GM12864 (cell line): ENCODE measurements around the gene PARD3B.

Source experiments
- DNase-seq: peaks from one replicate; pipeline ENCODE4 v3.0.0-alpha.2; 2011; ENCODE audit warnings: low read depth
- H3K4me3 ChIP-seq: 2 replicates; pipeline ENCODE4 v1.5.1; 2011; ENCODE audit warnings: mild to moderate bottlenecking, low read depth, low read length, control low read depth
- CTCF ChIP-seq: IDR thresholded peaks from 2 replicates; pipeline ENCODE4 v1.5.1; 2011; ENCODE audit warnings: low read depth, mild to moderate bottlenecking, moderate library complexity, low read length, control low read depth, inconsistent platforms; ENCODE audit errors: missing control alignments

The PARD3B gene

GRCh38 chr2:205274801-205275200, 729.5 kb downstream of the PARD3B start:
- TF ChIP-seq CTCF, result no peak
- no peak for DNase-seq
- H3K4me3 ChIP-seq, result no peak overlapping the region

GRCh38 chr2:205276116-205276777, 731.0 kb downstream of the PARD3B start:
- TF ChIP-seq CTCF, result no peak
- H3K4me3 ChIP-seq, result no peak overlapping the region
- no peak for DNase-seq

GRCh38 chr2:205280596-205281236, 735.4 kb downstream of the PARD3B start:
- TF ChIP-seq CTCF, result no peak
- no peak overlapping the region for H3K4me3 ChIP-seq
- DNase-seq, result no peak

GRCh38 chr2:205283736-205284270, 738.5 kb downstream of the PARD3B start:
- H3K4me3 ChIP-seq, result no peak overlapping the region
- TF ChIP-seq CTCF, result no peak
- no peak for DNase-seq

- no peak for TF ChIP-seq CTCF
- no peak overlapping the region for H3K4me3 ChIP-seq
- no peak for DNase-seq
These were observed 739.1 kb downstream of the PARD3B start for GRCh38 chr2:205284334-205284733.

- H3K4me3 ChIP-seq, result no peak overlapping the region
- DNase-seq, result no peak
- TF ChIP-seq CTCF, result no peak
These were observed 742.0 kb downstream of the PARD3B start for GRCh38 chr2:205287316-205287715.

- no peak overlapping the region for H3K4me3 ChIP-seq
- TF ChIP-seq CTCF, result no peak
- DNase-seq, result no peak
These were observed 743.4 kb downstream of the PARD3B start for GRCh38 chr2:205288686-205289085.
